Osteocyte (in vitro differentiated cells): ENCODE data around the gene PDE3B. TPM values are rescaled to one million over a fixed set of nuclear protein-coding genes. Genes with fewer than 3 reads are reported as not detected.

Source experiments
- DNase-seq: peaks from one replicate; pipeline ENCODE4 v3.0.0; 2021; ENCODE audit warnings: mixed read lengths; ENCODE audit not compliant: unreplicated experiment; ENCODE audit errors: extremely low spot score
- H3K27ac Mint-ChIP-seq: one replicate; pipeline ENCODE4 v1.8.0; 2021; ENCODE audit warnings: mild to moderate bottlenecking, mixed read lengths; ENCODE audit not compliant: unreplicated experiment
- H3K27me3 Mint-ChIP-seq: one replicate; pipeline ENCODE4 v1.8.0; 2021; ENCODE audit warnings: mixed read lengths; ENCODE audit not compliant: unreplicated experiment
- H3K36me3 Mint-ChIP-seq: one replicate; pipeline ENCODE4 v1.8.0; 2021; ENCODE audit warnings: mixed read lengths; ENCODE audit not compliant: unreplicated experiment
- H3K4me1 Mint-ChIP-seq: one replicate; pipeline ENCODE4 v1.8.0; 2021; ENCODE audit warnings: mixed read lengths; ENCODE audit not compliant: unreplicated experiment
- H3K4me3 Mint-ChIP-seq: one replicate; pipeline ENCODE4 v1.8.0; 2021; ENCODE audit warnings: mild to moderate bottlenecking, moderate library complexity, mixed read lengths; ENCODE audit not compliant: unreplicated experiment
- H3K9me3 Mint-ChIP-seq: one replicate; pipeline ENCODE4 v1.8.0; 2021; ENCODE audit warnings: mixed read lengths; ENCODE audit not compliant: unreplicated experiment
- CTCF ChIP-seq: fragments of 200-600 bp; sonication (generic); IDR thresholded peaks from 2 replicates; pipeline ENCODE4 v1.5.0; 2021; ENCODE audit warnings: antibody characterized with exemption, mild to moderate bottlenecking, moderate library complexity
- total RNA-seq: library from RNA; stranded (reverse); gene quantifications from 2 replicates; pipeline ENCODE4 v1.2.1, GENCODE V29; 2021

PDE3B gene
- total RNA-seq, 1 donor from 2014 or later, result 0.08 TPM

DNA sequence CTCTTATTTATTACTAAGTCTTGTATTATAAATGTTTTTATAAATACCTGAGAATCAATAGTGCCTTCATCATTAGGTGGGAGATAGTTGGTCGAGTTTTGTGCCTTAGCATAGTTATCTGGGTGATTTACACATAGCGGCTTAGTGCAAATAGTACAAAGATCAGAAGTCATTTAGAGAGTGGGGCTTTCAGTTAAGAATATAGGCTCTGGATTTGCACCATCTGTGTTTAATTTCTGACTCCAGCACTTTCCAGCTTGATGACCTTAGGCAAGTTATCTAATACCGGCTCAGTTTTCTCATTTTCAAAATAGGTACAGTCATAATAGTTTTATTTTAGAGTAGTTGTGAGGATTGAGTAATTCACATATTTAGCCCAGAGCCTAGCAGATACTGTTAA is 26.4 kb downstream of the PDE3B start:
- H3K27ac Mint-ChIP-seq, result no peak overlapping the region
- H3K9me3 Mint-ChIP-seq, result no peaks in the 10 kb centered on the region
- no peaks in the 10 kb centered on the region for H3K36me3 Mint-ChIP-seq
- no peak overlapping the region for H3K4me3 Mint-ChIP-seq
- H3K4me1 Mint-ChIP-seq, result no peaks in the 10 kb centered on the region
- no peak for TF ChIP-seq CTCF
- no peak for DNase-seq
- H3K27me3 Mint-ChIP-seq, result peaks cover 2% of the 10 kb centered on the region

GRCh38 chr11:14672635-14673034 is 29.0 kb downstream of the PDE3B start:
- Mint-ChIP-seq H3K27me3 (peaks cover 2% of the 10 kb centered on the region), H3K27ac (no peak overlapping the region), H3K4me1 (no peaks in the 10 kb centered on the region), H3K4me3 (no peak overlapping the region), H3K36me3 (no peaks in the 10 kb centered on the region), H3K9me3 (no peaks in the 10 kb centered on the region)
- TF ChIP-seq CTCF, result no peak
- no peak for DNase-seq

DNA sequence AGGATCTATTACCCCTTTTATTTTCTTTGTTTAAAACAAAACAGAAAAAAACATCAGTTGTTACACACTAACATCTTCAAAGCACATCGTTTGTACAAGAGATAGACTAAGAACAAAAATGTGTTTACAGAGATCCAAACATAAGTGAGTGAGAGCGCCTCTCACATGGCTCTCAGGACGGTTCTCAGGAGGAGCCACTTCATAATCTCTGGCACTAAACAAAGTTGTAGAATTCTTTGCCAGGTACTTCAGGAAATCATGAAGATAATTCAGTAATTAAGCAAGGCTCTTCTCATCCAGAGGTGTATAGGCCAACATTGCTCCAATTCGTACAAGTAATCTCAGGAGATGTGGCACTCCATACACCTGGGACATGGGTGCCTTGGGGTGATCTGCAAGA is 29.8 kb downstream of the PDE3B start:
- Mint-ChIP-seq H3K4me1 (no peaks in the 10 kb centered on the region), H3K4me3 (no peak overlapping the region), H3K27me3 (peaks cover 2% of the 10 kb centered on the region), H3K27ac (no peak overlapping the region), H3K9me3 (no peaks in the 10 kb centered on the region), H3K36me3 (no peaks in the 10 kb centered on the region)
- DNase-seq, result no peak
- no peak for TF ChIP-seq CTCF

DNA sequence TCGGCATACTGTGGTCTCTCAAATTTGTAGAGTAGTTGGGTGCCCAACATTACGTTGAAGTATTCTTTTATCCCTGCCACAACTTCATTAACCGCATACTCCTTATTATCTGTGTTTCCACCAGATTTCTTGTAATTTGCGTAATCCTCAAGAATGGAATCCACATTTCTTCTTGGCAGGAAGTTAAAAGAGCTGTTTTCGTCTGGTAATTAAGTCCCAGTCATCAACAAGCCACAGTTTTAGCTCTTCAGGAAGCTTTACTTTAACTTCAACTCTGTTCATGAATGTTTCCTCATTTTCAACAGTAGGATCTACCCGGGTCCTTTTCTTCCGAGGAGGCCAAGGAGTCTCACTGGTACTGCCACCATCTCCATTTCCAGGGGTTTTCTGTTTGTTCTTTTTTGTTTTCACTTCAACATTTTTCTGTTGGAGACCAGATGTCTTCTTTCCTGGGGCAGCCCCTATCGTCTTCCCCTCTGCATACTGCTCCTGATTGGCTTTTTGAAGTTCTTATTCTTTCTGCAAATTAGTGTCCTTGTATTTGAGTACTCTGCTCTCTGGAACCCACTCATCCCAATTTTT is 30.3 kb downstream of the PDE3B start:
- TF ChIP-seq CTCF, result no peak
- Mint-ChIP-seq H3K4me1 (no peaks in the 10 kb centered on the region), H3K27me3 (peaks cover 2% of the 10 kb centered on the region), H3K9me3 (no peaks in the 10 kb centered on the region), H3K27ac (no peak overlapping the region), H3K4me3 (no peak overlapping the region), H3K36me3 (no peaks in the 10 kb centered on the region)
- no peak for DNase-seq

GRCh38 chr11:14676068-14676467 is 32.5 kb downstream of the PDE3B start:
- Mint-ChIP-seq H3K4me3 (no peak overlapping the region), H3K9me3 (no peaks in the 10 kb centered on the region), H3K36me3 (no peaks in the 10 kb centered on the region), H3K4me1 (no peaks in the 10 kb centered on the region), H3K27me3 (peaks cover 6% of the 10 kb centered on the region), H3K27ac (no peak overlapping the region)
- DNase-seq, result no peak
- TF ChIP-seq CTCF, result no peak
